Smooth muscle cell (in vitro differentiated cells): ENCODE data around the gene ASIC1. TPM values are rescaled to one million over a fixed set of nuclear protein-coding genes. Genes with fewer than 3 reads are reported as not detected.

Experiments
- DNase-seq: peaks from one replicate; lab custom pipeline; 2025; ENCODE audit not compliant: unreplicated experiment; lab: John Stamatoyannopoulos, UW
- H2AFZ ChIP-seq: fragments of 200-600 bp; sonication (generic); 2 replicates; pipeline ENCODE4 v1.6.0; 2016; ENCODE audit warnings: antibody characterized with exemption, low read depth, mild to moderate bottlenecking
- H3F3A ChIP-seq: fragments of 200-600 bp; sonication (generic); 2 replicates; pipeline ENCODE4 v1.6.0; 2017; ENCODE audit warnings: antibody characterized with exemption, low read depth
- H3K27ac ChIP-seq: fragments of 200-600 bp; sonication (generic); 2 replicates; pipeline ENCODE4 v1.5.1; 2016; ENCODE audit warnings: low read depth, mild to moderate bottlenecking
- H3K27me3 ChIP-seq: fragments of 200-600 bp; sonication (generic); 2 replicates; pipeline ENCODE4 v1.6.1; 2016; ENCODE audit warnings: low read depth, mild to moderate bottlenecking
- H3K36me3 ChIP-seq: fragments of 200-600 bp; sonication (generic); 2 replicates; pipeline ENCODE4 v1.5.1; 2016; ENCODE audit warnings: low read depth
- H3K4me1 ChIP-seq: fragments of 200-600 bp; sonication (generic); 2 replicates; pipeline ENCODE4 v1.5.1; 2016; ENCODE audit warnings: low read depth
- H3K4me2 ChIP-seq: fragments of 200-600 bp; sonication (generic); 2 replicates; pipeline ENCODE4 v1.6.0; 2016; ENCODE audit warnings: mild to moderate bottlenecking
- H3K4me3 ChIP-seq: fragments of 200-600 bp; sonication (generic); 2 replicates; pipeline ENCODE4 v1.5.1; 2016; ENCODE audit warnings: mild to moderate bottlenecking
- H3K79me2 ChIP-seq: fragments of 200-600 bp; sonication (generic); 2 replicates; pipeline ENCODE4 v1.6.0; 2016; ENCODE audit warnings: low read depth, mild to moderate bottlenecking
- H3K9ac ChIP-seq: fragments of 200-600 bp; sonication (generic); 2 replicates; pipeline ENCODE4 v1.6.0; 2016; ENCODE audit warnings: low read depth
- H3K9me3 ChIP-seq: fragments of 200-600 bp; sonication (generic); replicated peaks from 2 replicates; pipeline ENCODE4 v1.5.1; 2016; ENCODE audit warnings: low read depth
- H4K20me1 ChIP-seq: fragments of 200-600 bp; sonication (generic); 2 replicates; pipeline ENCODE4 v1.6.0; 2016; ENCODE audit warnings: low read depth
- WGBS: methylation state at CpG from one replicate; pipeline ENCODE4 v1.1.7; 2016; ENCODE audit warnings: low lambda C conversion rate; 5-methylcytosine and 5-hydroxymethylcytosine counted together
- polyA plus RNA-seq: library from polyadenylated mRNA; unstranded; fragments of >200 nt; fragmentation: Nextera tagmentation; extraction: Ambion mirVana; gene quantifications from 2 replicates; pipeline ENCODE4 v1.2.1, GENCODE V29; 2016
- total RNA-seq: library from RNA; depleted of rRNA; stranded (reverse); fragments of >200 nt; gene quantifications from 2 replicates; pipeline ENCODE4 v1.2.3, GENCODE V29; 2014
- TF ChIP-seq, protein P1 (sequence below): fragments of 200-600 bp; sonication (generic); IDR thresholded peaks from 2 replicates; pipeline ENCODE4 v1.5.1; 2017; ENCODE audit warnings: borderline replicate concordance, mild to moderate bottlenecking, antibody characterized with exemption; ENCODE audit not compliant: insufficient read depth, poor library complexity, severe bottlenecking

Gene ASIC1
- total and polyA plus RNA-seq, 2 experiments from 2014 or later, result 0.45 to 1.5 TPM

DNA sequence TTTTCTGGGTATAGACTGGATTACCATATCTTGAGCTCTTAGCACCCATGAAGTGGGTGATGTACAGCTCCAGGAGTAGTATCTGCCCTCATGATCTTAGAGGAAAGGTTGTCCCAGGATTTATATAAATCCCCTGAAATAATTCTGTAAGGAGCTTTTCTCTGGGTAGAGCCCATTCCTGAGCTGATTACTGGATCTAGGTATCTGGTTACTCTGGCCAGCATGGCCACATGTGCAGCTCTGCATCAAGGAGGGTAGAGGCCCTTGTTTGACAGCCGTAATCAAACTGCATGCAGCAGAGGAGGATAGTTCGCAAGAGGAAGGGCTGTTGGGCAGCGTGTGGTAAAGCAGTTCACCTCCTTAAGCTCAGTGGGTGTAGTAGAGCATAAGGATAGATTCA lies 63.1 kb downstream of the ASIC1 start:
- no peak overlapping the region for H3K27ac ChIP-seq
- 96% methylated on average over 3 of the region's 3 CpGs for WGBS
- no peaks in the 10 kb centered on the region for H3K36me3 ChIP-seq
- no peak overlapping the region for H3K4me2 ChIP-seq
- peaks cover 31% of the 10 kb centered on the region for H3K79me2 ChIP-seq
- DNase-seq, result no peak
- H3K4me1 ChIP-seq, result no peaks in the 10 kb centered on the region
- peaks cover 20% of the 10 kb centered on the region for H4K20me1 ChIP-seq
- TF ChIP-seq, protein P1, sequence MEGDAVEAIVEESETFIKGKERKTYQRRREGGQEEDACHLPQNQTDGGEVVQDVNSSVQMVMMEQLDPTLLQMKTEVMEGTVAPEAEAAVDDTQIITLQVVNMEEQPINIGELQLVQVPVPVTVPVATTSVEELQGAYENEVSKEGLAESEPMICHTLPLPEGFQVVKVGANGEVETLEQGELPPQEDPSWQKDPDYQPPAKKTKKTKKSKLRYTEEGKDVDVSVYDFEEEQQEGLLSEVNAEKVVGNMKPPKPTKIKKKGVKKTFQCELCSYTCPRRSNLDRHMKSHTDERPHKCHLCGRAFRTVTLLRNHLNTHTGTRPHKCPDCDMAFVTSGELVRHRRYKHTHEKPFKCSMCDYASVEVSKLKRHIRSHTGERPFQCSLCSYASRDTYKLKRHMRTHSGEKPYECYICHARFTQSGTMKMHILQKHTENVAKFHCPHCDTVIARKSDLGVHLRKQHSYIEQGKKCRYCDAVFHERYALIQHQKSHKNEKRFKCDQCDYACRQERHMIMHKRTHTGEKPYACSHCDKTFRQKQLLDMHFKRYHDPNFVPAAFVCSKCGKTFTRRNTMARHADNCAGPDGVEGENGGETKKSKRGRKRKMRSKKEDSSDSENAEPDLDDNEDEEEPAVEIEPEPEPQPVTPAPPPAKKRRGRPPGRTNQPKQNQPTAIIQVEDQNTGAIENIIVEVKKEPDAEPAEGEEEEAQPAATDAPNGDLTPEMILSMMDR, result no peak
- no peak overlapping the region for H3K4me3 ChIP-seq
- H2AFZ ChIP-seq, result no peak overlapping the region
- H3F3A ChIP-seq, result peaks cover 3% of the 10 kb centered on the region
- no peaks in the 10 kb centered on the region for H3K27me3 ChIP-seq
- H3K9ac ChIP-seq, result no peak overlapping the region
- H3K9me3 ChIP-seq, result no peaks in the 10 kb centered on the region

DNA sequence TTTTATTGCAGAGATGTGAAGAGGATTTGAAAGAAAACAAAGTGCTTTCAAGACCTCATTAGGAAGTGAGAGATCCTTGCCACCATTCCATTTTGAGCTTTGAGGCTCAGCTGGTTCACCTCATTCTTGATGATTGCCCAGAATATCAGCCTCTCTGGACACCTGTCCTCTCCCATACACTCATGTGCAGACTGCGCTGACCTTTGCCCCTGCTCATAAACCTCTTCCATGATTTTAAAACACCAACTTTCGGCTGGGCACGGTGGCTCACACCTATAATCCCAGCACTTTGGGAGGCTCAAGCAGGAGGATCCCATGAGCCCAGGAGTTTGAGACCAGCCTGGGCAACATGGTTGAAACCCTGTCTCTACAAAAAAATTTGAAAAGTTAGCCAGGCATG lies 63.6 kb downstream of the ASIC1 start:
- peaks cover 26% of the 10 kb centered on the region for H3K79me2 ChIP-seq
- H3F3A ChIP-seq, result peaks cover 3% of the 10 kb centered on the region
- H3K27me3 ChIP-seq, result no peaks in the 10 kb centered on the region
- H2AFZ ChIP-seq, result no peak overlapping the region
- H3K36me3 ChIP-seq, result no peaks in the 10 kb centered on the region
- TF ChIP-seq, protein P1, result no peak
- no peaks in the 10 kb centered on the region for H3K9me3 ChIP-seq
- H3K27ac ChIP-seq, result no peak overlapping the region
- H3K4me3 ChIP-seq, result no peak overlapping the region
- H3K4me2 ChIP-seq, result no peak overlapping the region
- peaks cover 20% of the 10 kb centered on the region for H4K20me1 ChIP-seq
- no peaks in the 10 kb centered on the region for H3K4me1 ChIP-seq
- 97% methylated on average over 3 of the region's 3 CpGs for WGBS
- no peak overlapping the region for H3K9ac ChIP-seq
- DNase-seq, result no peak

DNA sequence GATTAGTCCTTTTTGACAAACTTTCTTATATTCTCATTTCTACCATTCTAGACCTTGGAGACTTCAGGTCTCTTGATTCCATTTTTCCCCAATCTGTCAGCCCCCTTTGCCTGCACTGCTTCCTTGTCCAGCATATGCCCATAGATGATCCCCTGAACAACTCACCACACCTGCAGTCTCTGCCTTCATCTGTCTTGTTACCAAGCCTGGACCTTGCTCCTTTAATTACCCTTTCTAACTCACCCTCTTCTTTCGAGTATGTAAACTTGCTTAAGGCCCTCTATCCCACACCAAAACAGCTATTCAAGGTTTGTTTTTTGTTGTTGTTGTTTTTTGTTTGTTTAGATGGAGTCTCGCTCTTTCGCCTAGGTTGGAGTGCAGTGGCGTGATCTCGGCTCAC lies 64.2 kb downstream of the ASIC1 start:
- H3K9me3 ChIP-seq, result no peaks in the 10 kb centered on the region
- no peak overlapping the region for H3K9ac ChIP-seq
- WGBS, result 94% methylated on average over 5 of the region's 5 CpGs
- peaks cover 3% of the 10 kb centered on the region for H3F3A ChIP-seq
- H3K79me2 ChIP-seq, result peaks cover 20% of the 10 kb centered on the region
- no peak overlapping the region for H2AFZ ChIP-seq
- H3K4me1 ChIP-seq, result no peaks in the 10 kb centered on the region
- no peak overlapping the region for H3K27ac ChIP-seq
- H3K36me3 ChIP-seq, result no peaks in the 10 kb centered on the region
- H3K4me2 ChIP-seq, result no peak overlapping the region
- TF ChIP-seq, protein P1, result no peak
- DNase-seq, result no peak
- H4K20me1 ChIP-seq, result peaks cover 20% of the 10 kb centered on the region
- no peak overlapping the region for H3K4me3 ChIP-seq
- H3K27me3 ChIP-seq, result no peaks in the 10 kb centered on the region

DNA sequence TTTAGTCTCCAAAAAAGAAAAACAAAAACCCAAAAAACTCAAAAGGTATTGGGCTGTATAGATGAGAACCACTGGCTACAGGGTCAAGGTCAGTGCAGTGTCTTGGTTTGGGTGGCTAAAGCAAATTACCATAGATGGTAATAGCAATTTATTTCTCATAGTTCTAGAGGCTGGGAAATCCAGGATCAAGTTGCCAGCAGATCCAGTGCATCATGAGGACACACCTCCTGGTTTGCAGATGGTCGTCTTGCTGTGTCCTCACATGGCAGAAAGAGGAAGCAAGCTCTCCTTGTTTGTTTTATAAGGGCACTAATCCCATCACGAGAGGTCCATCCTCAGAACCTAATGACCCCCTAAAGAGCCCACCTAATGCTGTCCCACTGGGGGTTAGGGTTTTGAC lies 65.8 kb downstream of the ASIC1 start:
- TF ChIP-seq, protein P1, result no peak
- no peaks in the 10 kb centered on the region for H3K36me3 ChIP-seq
- H3K27me3 ChIP-seq, result no peaks in the 10 kb centered on the region
- no peak for DNase-seq
- H3K4me2 ChIP-seq, result no peak overlapping the region
- H3K27ac ChIP-seq, result no peak overlapping the region
- 88% methylated on average over 2 of the region's 2 CpGs for WGBS
- peaks cover 15% of the 10 kb centered on the region for H4K20me1 ChIP-seq
- no peaks in the 10 kb centered on the region for H3K9me3 ChIP-seq
- no peak overlapping the region for H3K9ac ChIP-seq
- no peak overlapping the region for H2AFZ ChIP-seq
- H3K79me2 ChIP-seq, result peaks cover 8% of the 10 kb centered on the region
- peaks cover 9% of the 10 kb centered on the region for H3F3A ChIP-seq
- no peaks in the 10 kb centered on the region for H3K4me1 ChIP-seq
- no peak overlapping the region for H3K4me3 ChIP-seq
